Immature natural killer cell (primary cell): ENCODE results near the gene MED13L. TPM values are rescaled to one million over a fixed set of nuclear protein-coding genes. Genes with fewer than 3 reads are reported as not detected.

Experiments used
- DNase-seq, 3 donors: peaks; one replicate each; pipeline ENCODE4 v3.0.0; 2022; ENCODE audit warnings: mixed read lengths in 1 of 3
- H3K27ac Mint-ChIP-seq, 6 donors: one replicate each; pipeline ENCODE4 v1.8.0; 2020; ENCODE audit warnings: mixed read lengths in 6 of 6, mild to moderate bottlenecking in 5 of 6, inconsistent platforms in 4 of 6, moderate library complexity in 3 of 6
- H3K27me3 Mint-ChIP-seq, 3 donors: one replicate each; pipeline ENCODE4 v1.8.0; 2020 to 2021; ENCODE audit warnings: low read depth in 3 of 3, mild to moderate bottlenecking in 3 of 3, mixed read lengths in 3 of 3, moderate library complexity in 3 of 3, inconsistent platforms in 1 of 3
- H3K36me3 Mint-ChIP-seq, 3 donors: one replicate each; pipeline ENCODE4 v1.8.0; 2020; ENCODE audit warnings: mixed read lengths in 3 of 3, inconsistent platforms in 2 of 3, mild to moderate bottlenecking in 2 of 3
- H3K4me1 Mint-ChIP-seq, 2 donors: one replicate each; pipeline ENCODE4 v1.8.0; 2020; ENCODE audit warnings: inconsistent platforms in 2 of 2, mild to moderate bottlenecking in 2 of 2, mixed read lengths in 2 of 2, moderate library complexity in 1 of 2
- H3K4me3 Mint-ChIP-seq, 5 donors: one replicate each; pipeline ENCODE4 v1.8.0; 2020; ENCODE audit warnings: mild to moderate bottlenecking in 5 of 5, mixed read lengths in 5 of 5, inconsistent platforms in 3 of 5, moderate library complexity in 3 of 5
- H3K9me3 Mint-ChIP-seq, 6 donors: one replicate each; pipeline ENCODE4 v1.8.0; 2020; ENCODE audit warnings: mild to moderate bottlenecking in 6 of 6, mixed read lengths in 6 of 6, inconsistent platforms in 4 of 6, moderate library complexity in 3 of 6
- polyA plus RNA-seq, 3 donors: library from polyadenylated mRNA; unstranded; fragments of 300-500 nt; fragmentation: Illumina TruSeq; gene quantifications; one replicate each; pipeline ENCODE4 v1.2.3, GENCODE V29; 2021

Gene MED13L
- polyA plus RNA-seq, 3 donors from 2014 or later = 2.3 to 10.3 (median 4.9) TPM

GRCh38 chr12:116146386-116146785 lies 131.1 kb downstream of the MED13L start:
- no peak for DNase-seq
- Mint-ChIP-seq H3K9me3 (no peaks in the 10 kb centered on the region), H3K36me3 (no peaks in the 10 kb centered on the region), H3K4me3 (no peak overlapping the region), H3K4me1 (peaks cover 54 to 68% of the 10 kb centered on the region in 2 donors), H3K27me3 (peaks cover 0 to 4% (median 0%) of the 10 kb centered on the region in 3 donors), H3K27ac (no peak overlapping the region)

- Mint-ChIP-seq H3K27ac (no peak overlapping the region), H3K4me1 (peaks cover 47 to 63% of the 10 kb centered on the region in 2 donors), H3K27me3 (peaks cover 0 to 4% (median 0%) of the 10 kb centered on the region in 3 donors), H3K4me3 (no peak overlapping the region), H3K9me3 (no peaks in the 10 kb centered on the region), H3K36me3 (no peaks in the 10 kb centered on the region)
- DNase-seq = no peak
These were observed 132.0 kb downstream of the MED13L start for GRCh38 chr12:116145451-116145850.

- Mint-ChIP-seq H3K9me3 (no peaks in the 10 kb centered on the region), H3K27ac (peak overlapping the region in 3 of 6 donors; percentile 15 to 69 (median 62)), H3K4me1 (peaks cover 43 to 59% of the 10 kb centered on the region in 2 donors), H3K27me3 (peaks cover 0 to 4% (median 0%) of the 10 kb centered on the region in 3 donors), H3K4me3 (peak overlapping the region in 3 of 5 donors; percentile 16 to 75 (median 69)), H3K36me3 (no peaks in the 10 kb centered on the region)
- no peak for DNase-seq
These were observed 133.1 kb downstream of the MED13L start for GRCh38 chr12:116144384-116144783.

GRCh38 chr12:116143909-116144308 lies 133.6 kb downstream of the MED13L start:
- Mint-ChIP-seq H3K27ac (peak overlapping the region in 5 of 6 donors; percentile 15 to 71 (median 47)), H3K9me3 (no peaks in the 10 kb centered on the region), H3K27me3 (peaks cover 0 to 4% (median 0%) of the 10 kb centered on the region in 3 donors), H3K36me3 (no peaks in the 10 kb centered on the region), H3K4me3 (peak overlapping the region in 4 of 5 donors; percentile 16 to 75 (median 65)), H3K4me1 (peaks cover 41 to 55% of the 10 kb centered on the region in 2 donors)
- no peak for DNase-seq

- peaks cover 39 to 55% of the 10 kb centered on the region in 2 donors for H3K4me1 Mint-ChIP-seq
- peak overlapping the region; percentile 15 to 71 (median 40) for H3K27ac Mint-ChIP-seq
- no peaks in the 10 kb centered on the region for H3K36me3 Mint-ChIP-seq
- H3K4me3 Mint-ChIP-seq = peak overlapping the region; percentile 40 to 75 (median 61)
- peaks cover 0 to 4% (median 0%) of the 10 kb centered on the region in 3 donors for H3K27me3 Mint-ChIP-seq
- no peak for DNase-seq
- no peaks in the 10 kb centered on the region for H3K9me3 Mint-ChIP-seq
These were observed 134.3 kb downstream of the MED13L start for GRCh38 chr12:116142936-116143898.

DNA sequence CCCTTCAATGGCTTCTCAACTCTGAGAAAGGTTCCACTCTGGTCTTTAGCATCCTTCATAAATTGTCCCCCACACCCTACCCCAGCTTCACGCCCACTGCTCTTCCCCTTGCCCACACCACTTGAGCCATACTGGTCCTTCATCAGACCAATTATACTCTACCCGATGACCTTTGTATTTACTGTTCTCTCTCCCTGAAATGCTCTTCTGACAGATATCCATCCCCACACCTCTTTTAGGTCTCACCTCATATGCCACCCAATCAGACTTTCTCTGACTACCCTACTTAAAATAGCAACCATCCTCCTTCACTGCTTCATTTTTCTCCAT lies 135.7 kb downstream of the MED13L start:
- Mint-ChIP-seq H3K4me3 (no peak overlapping the region), H3K9me3 (no peaks in the 10 kb centered on the region), H3K27me3 (peaks cover 0 to 4% (median 0%) of the 10 kb centered on the region in 3 donors), H3K4me1 (peaks cover 45 to 65% of the 10 kb centered on the region in 2 donors), H3K27ac (peak overlapping the region in 2 of 6 donors; percentile 5 to 63), H3K36me3 (no peaks in the 10 kb centered on the region)
- DNase-seq = no peak

DNA sequence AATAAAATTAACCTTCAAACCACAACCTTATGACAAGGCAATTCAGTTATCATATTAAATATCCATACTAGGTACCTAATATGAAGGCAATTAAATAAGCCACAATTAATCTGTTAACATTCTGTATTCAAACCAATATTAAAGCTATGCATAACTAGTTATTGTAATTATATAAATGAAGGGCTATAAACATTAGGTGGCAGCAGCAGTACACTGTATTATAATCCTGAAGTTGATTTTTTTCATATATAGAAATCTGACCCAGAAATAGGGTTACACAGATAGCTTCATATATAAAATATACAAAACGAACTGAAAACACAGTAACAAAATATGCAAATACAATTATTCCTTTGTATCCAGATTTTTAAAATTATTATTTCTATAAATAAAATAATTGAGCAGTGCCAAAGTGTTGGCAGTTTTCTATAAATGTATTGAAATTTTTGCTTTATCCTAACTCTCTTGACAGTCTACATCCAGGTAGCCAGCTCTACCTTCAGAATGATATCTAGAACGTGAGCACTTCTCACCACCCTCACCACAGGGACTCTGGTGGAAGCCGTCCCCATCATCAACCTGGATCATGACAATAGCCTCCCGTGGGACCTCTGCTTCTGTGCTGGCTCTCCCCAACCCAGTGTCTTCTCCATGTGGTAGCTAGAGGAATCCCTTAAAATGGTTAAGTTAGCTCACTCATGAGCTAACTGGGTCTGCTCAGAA lies 136.2 kb downstream of the MED13L start:
- Mint-ChIP-seq H3K9me3 (no peaks in the 10 kb centered on the region), H3K27ac (peak overlapping the region in 2 of 6 donors; percentile 5 to 63), H3K36me3 (no peaks in the 10 kb centered on the region), H3K4me1 (peaks cover 46 to 70% of the 10 kb centered on the region in 2 donors), H3K4me3 (no peak overlapping the region), H3K27me3 (peaks cover 0 to 4% (median 0%) of the 10 kb centered on the region in 3 donors)
- DNase-seq = no peak

- no peaks in the 10 kb centered on the region for H3K9me3 Mint-ChIP-seq
- H3K27me3 Mint-ChIP-seq = peaks cover 0 to 4% (median 0%) of the 10 kb centered on the region in 3 donors
- H3K4me1 Mint-ChIP-seq = peaks cover 51 to 78% of the 10 kb centered on the region in 2 donors
- DNase-seq = no peak
- H3K4me3 Mint-ChIP-seq = no peak overlapping the region
- H3K36me3 Mint-ChIP-seq = no peaks in the 10 kb centered on the region
- peak overlapping the region in 1 of 6 donors; percentile 2 for H3K27ac Mint-ChIP-seq
These were observed 137.0 kb downstream of the MED13L start for GRCh38 chr12:116140529-116140928.

DNA sequence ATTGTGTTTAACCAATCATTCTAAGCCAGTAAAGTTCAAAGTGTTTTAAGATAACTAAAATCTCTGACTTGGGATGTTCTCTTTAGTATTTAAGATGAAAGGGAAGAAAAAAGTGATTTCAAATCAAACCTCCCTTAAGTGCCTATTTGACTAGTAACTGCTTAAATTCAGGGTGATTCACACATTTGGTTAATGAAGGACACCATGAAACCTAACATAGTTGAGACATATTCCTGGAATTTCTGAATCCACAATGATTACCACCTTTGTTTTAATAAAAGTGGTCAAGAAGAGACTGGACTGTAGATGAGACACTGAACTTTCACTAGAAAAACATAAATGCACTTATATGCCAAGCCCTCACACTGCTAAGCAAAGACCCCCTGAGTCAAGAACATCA lies 138.7 kb downstream of the MED13L start:
- no peak overlapping the region for H3K27ac Mint-ChIP-seq

GRCh38 chr12:116138364-116138763 lies 139.1 kb downstream of the MED13L start:
- Mint-ChIP-seq H3K4me1 (peaks cover 49 to 80% of the 10 kb centered on the region in 2 donors), H3K9me3 (no peaks in the 10 kb centered on the region), H3K36me3 (no peaks in the 10 kb centered on the region), H3K4me3 (no peak overlapping the region), H3K27ac (no peak overlapping the region), H3K27me3 (peaks cover 0 to 1% (median 0%) of the 10 kb centered on the region in 3 donors)
- no peak for DNase-seq

More for the DNA sequence above, 138.7 kb downstream of the MED13L start:
- no peak for DNase-seq
- Mint-ChIP-seq H3K4me3 (no peak overlapping the region), H3K36me3 (no peaks in the 10 kb centered on the region), H3K4me1 (peaks cover 49 to 80% of the 10 kb centered on the region in 2 donors), H3K9me3 (no peaks in the 10 kb centered on the region), H3K27me3 (peaks cover 0 to 1% (median 0%) of the 10 kb centered on the region in 3 donors)

DNA sequence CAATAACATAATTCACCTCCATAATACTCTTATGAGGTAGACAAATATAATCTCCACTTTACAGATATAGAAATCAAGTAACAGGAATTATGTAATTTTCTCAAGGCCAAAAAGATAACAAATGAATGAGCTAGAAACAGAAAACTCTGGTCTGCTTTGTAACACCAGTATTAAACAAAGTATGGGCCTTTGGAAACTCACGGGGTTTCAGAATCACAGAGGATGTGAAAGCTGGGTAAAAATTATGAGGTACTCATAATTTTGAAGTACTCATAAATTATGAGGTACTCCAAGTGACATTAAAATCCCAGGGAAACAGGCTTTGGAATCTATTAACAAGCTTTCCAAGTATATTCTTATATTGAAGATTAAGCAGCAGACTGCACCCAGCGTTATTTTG lies 140.2 kb downstream of the MED13L start:
- Mint-ChIP-seq H3K27me3 (no peaks in the 10 kb centered on the region), H3K4me3 (peak overlapping the region in 1 of 5 donors; percentile 11), H3K36me3 (no peaks in the 10 kb centered on the region), H3K4me1 (peaks cover 49 to 82% of the 10 kb centered on the region in 2 donors), H3K27ac (peak overlapping the region in 4 of 6 donors; percentile 10 to 53 (median 32)), H3K9me3 (no peaks in the 10 kb centered on the region)
- DNase-seq = no peak

DNA sequence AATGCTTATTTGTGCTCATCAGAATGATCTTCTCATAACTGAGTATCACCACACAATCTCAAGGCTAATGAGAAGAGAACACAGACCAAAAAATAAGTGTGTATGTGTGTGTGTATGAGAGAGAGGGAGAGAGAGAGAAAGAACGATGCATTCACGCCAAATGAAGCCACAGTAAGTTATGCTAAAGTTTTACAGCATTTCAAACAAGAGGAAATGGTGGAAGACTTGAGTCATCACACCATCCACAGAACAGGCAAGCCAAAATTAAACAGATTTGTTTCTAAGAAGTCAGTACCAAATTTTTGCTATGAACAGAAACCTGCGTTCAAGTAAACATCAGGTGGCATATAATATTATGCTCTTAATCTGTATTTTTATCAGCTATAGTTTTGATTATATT lies 141.2 kb downstream of the MED13L start:
- DNase-seq = peak; percentile 11 to 34 (median 13)
- H3K27me3 Mint-ChIP-seq = no peaks in the 10 kb centered on the region
- no peaks in the 10 kb centered on the region for H3K36me3 Mint-ChIP-seq
- H3K4me1 Mint-ChIP-seq = peaks cover 44 to 76% of the 10 kb centered on the region in 2 donors
- peak overlapping the region in 3 of 5 donors; percentile 22 to 56 (median 33) for H3K4me3 Mint-ChIP-seq
- H3K27ac Mint-ChIP-seq = peak overlapping the region; percentile 36 to 79 (median 67)
- no peaks in the 10 kb centered on the region for H3K9me3 Mint-ChIP-seq

DNA sequence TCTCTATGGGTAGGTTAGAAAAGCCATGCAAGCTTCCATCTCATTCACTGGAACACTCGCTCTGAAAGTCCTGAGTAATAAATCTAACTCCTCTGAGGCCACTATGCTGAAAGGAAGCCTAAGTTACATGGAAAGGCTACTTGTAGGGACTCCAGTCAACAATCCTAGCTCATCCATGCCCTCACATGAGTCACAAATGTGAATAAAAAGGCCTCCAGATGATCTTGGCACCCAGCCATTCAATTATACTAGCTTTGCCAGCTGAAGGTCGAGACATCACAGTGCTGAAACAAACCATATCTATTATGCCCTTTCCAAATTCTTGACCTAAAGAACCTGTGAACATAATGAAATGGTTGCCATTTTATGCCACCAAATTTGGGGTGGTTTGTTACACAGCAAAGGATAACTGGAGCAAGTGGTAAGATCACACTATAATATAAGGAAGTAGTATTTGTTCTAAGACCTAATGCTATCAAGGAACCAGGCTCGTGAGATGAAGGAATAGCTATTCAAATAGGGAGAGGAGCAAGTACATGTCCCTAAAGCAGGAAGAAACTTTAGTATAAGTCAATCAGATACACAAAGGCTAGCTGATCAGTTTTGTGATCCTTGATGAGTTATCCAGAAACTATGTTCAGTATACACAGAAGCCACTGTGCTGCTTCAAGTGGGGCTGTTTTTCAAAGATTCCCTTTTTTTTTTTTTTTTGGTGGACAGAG lies 142.1 kb downstream of the MED13L start:
- Mint-ChIP-seq H3K4me3 (peak overlapping the region in 1 of 5 donors; percentile 12), H3K27ac (peak overlapping the region in 3 of 6 donors; percentile 6 to 34 (median 8)), H3K27me3 (no peaks in the 10 kb centered on the region), H3K9me3 (no peaks in the 10 kb centered on the region), H3K36me3 (no peaks in the 10 kb centered on the region), H3K4me1 (peaks cover 54 to 81% of the 10 kb centered on the region in 2 donors)
- DNase-seq = no peak
